GM19328 (cell line): ENCODE measurements around the gene PRKCA.
"Not testable (repeated sequence)": the region's sequence is repeated elsewhere in the genome, so short reads cannot be mapped to it uniquely, and the experiment has no call there.

Experiments used
- ATAC-seq: cut with Tn5 transposase; IDR thresholded peaks from one replicate; pipeline ENCODE4 v1.9.1; 2021; ENCODE audit warnings: mild to moderate bottlenecking, moderate library complexity; ENCODE audit not compliant: unreplicated experiment

The PRKCA gene

GRCh38 chr17:66287911-66288310 is 14.5 kb upstream of the PRKCA start:
- no peak for ATAC-seq

GRCh38 chr17:66290101-66290722 is 12.2 kb upstream of the PRKCA start:
- ATAC-seq, result no peak

- no peak for ATAC-seq
Observed at GRCh38 chr17:66292353-66292752, 10.1 kb upstream of the PRKCA start.

DNA sequence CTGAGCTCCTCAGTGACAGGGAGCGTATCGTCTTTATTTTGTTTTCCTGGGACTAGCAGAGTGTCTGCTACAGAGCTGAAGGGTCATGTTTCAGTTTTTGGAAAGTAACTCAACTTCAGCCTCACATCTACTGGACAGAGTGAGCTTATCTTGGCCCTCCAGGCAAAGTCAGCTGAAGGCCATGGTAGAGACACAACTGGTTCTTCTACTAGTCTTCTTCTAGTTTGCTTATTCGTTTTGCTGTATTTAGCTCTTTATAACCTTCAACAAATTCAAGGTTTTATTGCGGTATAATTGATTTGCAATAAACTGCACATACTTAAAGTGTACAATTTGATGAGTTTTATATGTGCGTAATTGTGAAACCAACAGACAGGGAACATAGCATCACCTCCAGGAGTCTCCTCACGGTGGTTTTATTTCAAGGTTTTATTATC is 6.1 kb upstream of the PRKCA start:
- no peak for ATAC-seq

DNA sequence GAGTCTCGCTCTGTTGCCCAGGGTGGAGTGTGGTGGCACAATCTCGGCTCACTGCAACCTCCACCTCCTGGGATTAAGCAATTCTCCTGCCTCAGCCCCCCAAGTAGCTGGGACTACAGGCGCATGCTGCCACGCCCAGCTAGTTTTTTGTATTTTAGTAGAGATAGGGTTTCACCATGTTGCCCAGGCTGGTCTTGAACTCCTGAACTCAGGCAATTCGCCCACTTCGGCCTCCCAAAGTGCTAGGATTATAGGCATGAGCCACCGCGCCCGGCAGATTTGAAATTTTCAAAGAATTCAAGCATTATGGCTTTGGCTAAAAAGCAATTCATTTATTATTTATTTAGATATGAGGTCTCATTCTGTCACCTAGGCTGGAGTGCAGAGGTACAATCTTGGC is 5.0 kb upstream of the PRKCA start:
- not testable (repeated sequence) for ATAC-seq

DNA sequence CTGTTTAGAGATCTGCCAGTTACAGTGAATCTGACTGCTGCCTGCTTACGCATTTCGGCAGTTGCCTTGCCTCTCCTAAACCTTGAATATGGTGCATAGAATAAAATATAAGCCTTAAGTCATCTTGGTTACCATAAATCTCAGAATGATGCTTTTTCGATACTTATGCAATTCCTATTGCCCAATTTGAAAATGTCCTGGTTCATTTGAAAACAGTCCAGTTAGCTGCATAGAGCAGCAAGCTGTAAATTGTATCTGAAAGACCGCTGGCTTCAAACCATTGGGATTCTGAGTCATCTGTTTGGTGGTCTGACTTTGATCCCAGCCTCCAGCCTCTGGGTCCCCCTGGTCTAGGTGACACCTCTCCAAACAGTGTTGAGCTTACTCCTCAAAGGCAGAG is 2.7 kb upstream of the PRKCA start:
- no peak for ATAC-seq

DNA sequence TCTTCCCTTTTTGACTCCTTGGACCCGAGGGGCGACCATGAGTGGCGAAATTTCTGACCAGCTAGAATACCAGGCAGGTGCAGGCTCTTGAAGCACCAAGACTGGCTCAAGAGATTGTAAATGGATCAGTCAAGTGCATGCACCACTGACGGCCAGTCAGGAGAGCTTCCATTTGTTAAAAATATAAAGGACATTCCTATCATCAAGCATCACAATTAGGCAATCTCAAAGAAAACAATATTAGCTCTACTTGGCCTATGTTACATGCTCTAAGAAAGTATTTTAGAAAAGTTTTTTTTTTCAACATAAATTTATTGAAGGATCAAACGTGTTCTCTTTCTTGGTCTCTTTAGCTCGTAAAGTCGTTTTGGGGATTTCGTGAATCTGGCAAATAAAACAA is 1.5 kb upstream of the PRKCA start:
- ATAC-seq, result no peak

- no peak for ATAC-seq
Observed at GRCh38 chr17:66301367-66301863, 998 bp upstream of the PRKCA start.

DNA sequence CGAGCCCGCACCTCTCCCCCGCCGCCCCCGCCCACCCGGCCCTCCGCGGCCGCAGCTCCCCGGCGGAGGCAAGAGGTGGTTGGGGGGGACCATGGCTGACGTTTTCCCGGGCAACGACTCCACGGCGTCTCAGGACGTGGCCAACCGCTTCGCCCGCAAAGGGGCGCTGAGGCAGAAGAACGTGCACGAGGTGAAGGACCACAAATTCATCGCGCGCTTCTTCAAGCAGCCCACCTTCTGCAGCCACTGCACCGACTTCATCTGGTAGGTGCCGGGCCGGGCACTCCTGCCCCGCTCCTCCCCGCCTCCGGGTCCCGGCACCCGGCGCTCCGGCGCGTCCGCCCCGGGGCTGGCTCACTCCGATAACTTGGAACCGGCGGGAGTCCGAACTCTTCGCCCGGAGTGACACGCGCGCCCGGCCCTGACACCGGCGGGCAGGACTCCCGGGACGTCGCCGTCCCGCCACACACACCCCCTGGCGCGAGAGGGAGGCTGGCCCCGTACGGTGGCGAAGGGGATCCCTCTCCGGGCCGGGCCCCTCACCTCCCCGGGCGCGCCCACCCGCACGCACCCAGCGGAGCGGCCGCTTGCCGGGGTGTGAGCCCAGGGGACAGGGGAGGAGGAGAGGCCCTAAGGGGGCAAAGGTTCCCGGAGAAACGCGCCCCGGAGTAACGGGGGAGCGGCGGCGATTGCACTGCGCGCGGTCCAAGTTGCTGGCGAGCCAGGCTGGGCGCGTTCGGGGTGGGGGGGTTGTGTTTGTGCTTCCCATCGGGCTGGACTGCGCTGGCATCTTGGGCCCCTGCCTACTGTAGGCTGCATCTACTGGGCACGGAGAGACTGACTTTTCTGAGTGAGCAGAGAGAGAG is 581 bp downstream of the PRKCA start:
- ATAC-seq, result peak; percentile 13

- ATAC-seq, result no peak
Observed at GRCh38 chr17:66304304-66305174, 2.1 kb downstream of the PRKCA start.

DNA sequence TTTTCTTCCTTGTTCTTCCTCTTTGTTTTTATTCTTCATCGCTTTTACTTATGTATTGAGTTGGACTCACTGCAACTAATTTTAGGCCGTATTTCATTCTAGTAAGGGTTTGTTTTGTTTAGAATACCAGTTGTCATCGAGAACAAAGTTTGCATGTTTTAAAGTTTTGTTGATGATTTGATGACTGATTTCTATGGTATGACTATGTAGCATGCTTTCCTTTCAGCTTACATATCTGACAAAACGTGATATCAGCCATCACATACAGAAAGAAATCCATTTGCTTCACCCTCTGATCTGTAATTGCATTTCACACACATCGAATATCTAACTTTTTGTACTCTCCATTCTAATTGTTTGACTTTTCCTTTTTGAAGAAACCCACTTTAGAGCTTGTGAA is 4.0 kb downstream of the PRKCA start:
- ATAC-seq, result no peak

- ATAC-seq, result no peak
Observed at GRCh38 chr17:66307257-66307656, 4.8 kb downstream of the PRKCA start.

GRCh38 chr17:66308856-66309255 is 6.4 kb downstream of the PRKCA start:
- ATAC-seq, result no peak

- no peak for ATAC-seq
Observed at GRCh38 chr17:66309793-66310192, 7.4 kb downstream of the PRKCA start.

DNA sequence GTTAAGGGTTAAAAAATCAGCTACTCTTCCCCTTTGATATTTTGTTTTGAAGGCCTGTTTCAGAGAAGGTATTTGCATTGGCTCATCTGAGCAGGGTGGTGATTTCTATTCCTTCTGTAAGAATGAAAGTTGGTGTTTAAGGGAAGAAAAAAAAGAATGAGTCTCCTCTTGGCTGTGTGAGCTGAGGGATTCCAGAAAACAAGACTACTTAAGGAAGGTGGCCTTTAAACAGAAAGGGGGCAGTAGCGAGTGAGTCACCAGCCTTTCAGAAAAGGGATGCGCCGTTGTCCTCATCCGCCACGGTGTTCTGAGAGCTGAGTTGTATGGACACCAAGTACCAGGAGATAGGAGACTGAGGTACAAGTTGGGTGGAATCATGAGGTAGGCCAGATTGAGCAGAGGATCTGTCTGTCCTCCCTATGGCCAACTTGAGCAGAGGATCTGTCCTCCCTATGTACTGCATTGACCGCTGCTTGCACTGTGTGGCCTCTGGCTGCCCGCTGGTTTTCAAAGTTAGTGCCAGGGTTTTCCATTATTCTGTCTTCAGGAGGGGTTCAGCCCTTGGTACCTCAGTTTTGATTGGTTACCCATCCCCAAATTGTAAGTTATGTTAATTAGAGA is 8.2 kb downstream of the PRKCA start:
- ATAC-seq, result no peak

- ATAC-seq, result no peak
Observed at GRCh38 chr17:66312912-66313311, 10.5 kb downstream of the PRKCA start.

DNA sequence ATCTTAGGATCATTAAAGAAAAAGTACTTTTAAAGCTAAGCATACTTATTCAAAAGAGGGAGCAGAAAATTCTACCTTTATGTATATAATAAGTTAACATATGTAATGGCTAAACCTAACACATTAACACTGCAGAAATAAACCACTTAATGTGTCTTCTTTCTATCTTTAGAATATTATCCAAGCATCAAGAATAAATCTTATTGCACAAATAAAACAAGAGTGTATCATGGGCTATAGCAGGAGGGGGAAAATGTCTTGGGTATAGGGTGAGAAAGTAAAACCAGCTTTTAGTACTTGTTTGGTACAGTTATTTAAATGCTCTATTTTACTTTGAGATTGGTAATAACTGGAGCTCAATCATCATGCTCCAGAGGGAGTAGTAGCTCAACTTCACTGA is 10.9 kb downstream of the PRKCA start:
- no peak for ATAC-seq

DNA sequence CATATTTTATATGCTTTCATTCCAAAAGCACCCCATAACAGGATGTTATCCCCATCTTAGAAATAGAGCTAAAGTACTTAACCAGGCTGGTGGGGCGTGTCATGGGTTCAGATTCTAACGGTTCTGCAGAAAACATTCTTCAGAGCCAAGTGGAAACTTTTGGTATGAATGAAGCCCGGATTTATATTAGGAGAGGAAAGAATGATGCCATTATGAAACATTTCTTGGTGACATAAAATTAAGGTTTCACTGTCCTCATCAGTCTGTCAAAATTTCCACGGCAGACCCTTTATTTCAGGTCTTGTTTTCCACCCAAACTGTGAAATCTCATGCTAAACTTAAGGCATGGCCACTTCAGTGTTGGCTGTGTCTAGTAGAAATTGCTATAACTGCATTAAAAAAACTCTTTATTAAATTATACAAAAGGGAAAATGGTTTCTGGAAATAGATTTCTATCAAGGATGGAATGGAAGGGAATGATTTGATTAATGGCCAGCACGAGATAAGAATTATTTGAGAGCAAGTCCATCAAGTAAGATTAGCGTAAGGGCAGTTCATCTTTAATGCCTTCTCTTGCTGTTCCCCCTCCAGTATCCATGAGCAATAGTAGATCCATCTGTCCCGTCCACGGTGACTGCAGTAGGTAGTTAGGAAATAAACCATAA is 11.7 kb downstream of the PRKCA start:
- no peak for ATAC-seq

DNA sequence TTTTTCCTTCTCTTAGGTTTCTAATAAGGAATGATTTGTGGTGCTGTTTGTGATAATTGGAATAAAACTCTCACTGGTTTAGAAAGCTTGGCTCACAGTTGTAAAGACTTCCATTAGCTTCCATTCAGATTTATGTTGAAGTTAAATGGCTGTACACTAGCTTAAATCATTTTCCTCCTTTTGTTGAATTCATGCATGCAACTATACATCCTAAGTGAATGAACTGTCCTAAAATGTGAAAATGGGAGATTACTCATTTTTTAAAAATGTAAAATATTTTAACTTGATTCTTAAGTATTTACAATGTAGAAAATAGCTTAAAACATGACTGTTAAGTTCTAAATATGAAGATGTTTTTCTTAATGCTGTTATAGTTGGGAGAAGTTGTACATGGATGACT is 15.2 kb downstream of the PRKCA start:
- no peak for ATAC-seq

DNA sequence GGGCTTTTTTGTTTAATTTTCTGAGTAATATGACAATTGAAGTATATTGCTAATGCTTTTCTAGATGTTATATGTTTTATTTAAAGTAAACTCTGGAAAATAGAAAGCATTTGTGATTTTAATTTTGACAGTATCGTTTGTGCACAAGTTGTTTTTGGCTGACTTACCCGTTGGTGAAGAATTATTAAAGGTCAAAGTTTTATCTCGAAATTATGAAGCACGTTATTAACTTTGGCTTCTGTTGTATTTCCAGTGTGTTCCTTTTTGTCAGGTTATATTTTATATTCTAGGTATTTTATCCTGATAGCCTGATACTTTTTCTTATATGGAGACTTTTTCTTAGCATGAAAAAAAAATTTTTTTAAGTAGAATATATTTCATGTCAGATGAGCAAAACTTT is 16.8 kb downstream of the PRKCA start:
- no peak for ATAC-seq
